ENCODE data around the gene PRPH2. TPM values are rescaled to one million over a fixed set of nuclear protein-coding genes. Genes with fewer than 3 reads are reported as not detected.

The PRPH2 gene, protein sequence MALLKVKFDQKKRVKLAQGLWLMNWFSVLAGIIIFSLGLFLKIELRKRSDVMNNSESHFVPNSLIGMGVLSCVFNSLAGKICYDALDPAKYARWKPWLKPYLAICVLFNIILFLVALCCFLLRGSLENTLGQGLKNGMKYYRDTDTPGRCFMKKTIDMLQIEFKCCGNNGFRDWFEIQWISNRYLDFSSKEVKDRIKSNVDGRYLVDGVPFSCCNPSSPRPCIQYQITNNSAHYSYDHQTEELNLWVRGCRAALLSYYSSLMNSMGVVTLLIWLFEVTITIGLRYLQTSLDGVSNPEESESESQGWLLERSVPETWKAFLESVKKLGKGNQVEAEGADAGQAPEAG
- total RNA-seq (2021; ENCODE audit: unreplicated experiment), result not detected
- polyA plus RNA-seq (2012; ENCODE audit: insufficient read length), result not detected
- Bru-seq, nascent RNA, result percentile 4 among the genes with signal in this experiment
- not detected for BruChase-seq, experiment 1, labeled RNA remaining after a 2-hour chase
- percentile 7 among the genes with signal in this experiment for BruChase-seq, experiment 2, labeled RNA remaining after a 6-hour chase
- long read RNA-seq, result 0 reads

GRCh38 chr6:42722497-42722896, at the start of gene PRPH2:
TSS of gene PRPH2 (minus strand) at chr6:42722597. CDS start at chr6:42722334, 263 bp downstream.
- no TSS peak for BruUV-seq (replicated peaks)
- in situ Hi-C loops (cut with HindIII; ENCODE audit: low pct_unique_long_range_greater_than_20kb, low sequenced_read_pairs), result no loop called here
- ChIA-PET CTCF (no interaction called here), POLR2A (no interaction called here)
- no peaks in the 10 kb centered on the region for H3K27me3 ChIP-seq (ENCODE audit: control insufficient read depth, insufficient read depth, low read length)
- H3K27ac ChIP-seq (ENCODE audit: low read length), result no peak within 1 kb of the TSS
- no peak for ATAC-seq
- no peaks in the 10 kb centered on the region for H3K36me3 ChIP-seq (ENCODE audit: control insufficient read depth, insufficient read depth, low read length)
- H3K4me3 ChIP-seq (ENCODE audit: low read depth in 2 of 2, low read length in 2 of 2), result no peak within 1 kb of the TSS
- intact Hi-C loops (cut with micrococcal nuclease; ENCODE audit: unreplicated experiment), result no loop called here
- TF ChIP-seq SIN3A (IDR thresholded peaks at IDR 0.05; ENCODE audit: borderline replicate concordance, insufficient read depth, low read depth, low read length) (no peak), TCF7L2 (IDR thresholded peaks at IDR 0.05; ENCODE audit: low read depth, low read length) (no peak), POLR2AphosphoS5 (IDR thresholded peaks at IDR 0.05; ENCODE audit: low read depth, low read length) (no peak)
- TF ChIP-seq, protein P1, sequence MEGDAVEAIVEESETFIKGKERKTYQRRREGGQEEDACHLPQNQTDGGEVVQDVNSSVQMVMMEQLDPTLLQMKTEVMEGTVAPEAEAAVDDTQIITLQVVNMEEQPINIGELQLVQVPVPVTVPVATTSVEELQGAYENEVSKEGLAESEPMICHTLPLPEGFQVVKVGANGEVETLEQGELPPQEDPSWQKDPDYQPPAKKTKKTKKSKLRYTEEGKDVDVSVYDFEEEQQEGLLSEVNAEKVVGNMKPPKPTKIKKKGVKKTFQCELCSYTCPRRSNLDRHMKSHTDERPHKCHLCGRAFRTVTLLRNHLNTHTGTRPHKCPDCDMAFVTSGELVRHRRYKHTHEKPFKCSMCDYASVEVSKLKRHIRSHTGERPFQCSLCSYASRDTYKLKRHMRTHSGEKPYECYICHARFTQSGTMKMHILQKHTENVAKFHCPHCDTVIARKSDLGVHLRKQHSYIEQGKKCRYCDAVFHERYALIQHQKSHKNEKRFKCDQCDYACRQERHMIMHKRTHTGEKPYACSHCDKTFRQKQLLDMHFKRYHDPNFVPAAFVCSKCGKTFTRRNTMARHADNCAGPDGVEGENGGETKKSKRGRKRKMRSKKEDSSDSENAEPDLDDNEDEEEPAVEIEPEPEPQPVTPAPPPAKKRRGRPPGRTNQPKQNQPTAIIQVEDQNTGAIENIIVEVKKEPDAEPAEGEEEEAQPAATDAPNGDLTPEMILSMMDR (IDR thresholded peaks at IDR 0.05), result no peak
- TF ChIP-seq, protein P2, sequence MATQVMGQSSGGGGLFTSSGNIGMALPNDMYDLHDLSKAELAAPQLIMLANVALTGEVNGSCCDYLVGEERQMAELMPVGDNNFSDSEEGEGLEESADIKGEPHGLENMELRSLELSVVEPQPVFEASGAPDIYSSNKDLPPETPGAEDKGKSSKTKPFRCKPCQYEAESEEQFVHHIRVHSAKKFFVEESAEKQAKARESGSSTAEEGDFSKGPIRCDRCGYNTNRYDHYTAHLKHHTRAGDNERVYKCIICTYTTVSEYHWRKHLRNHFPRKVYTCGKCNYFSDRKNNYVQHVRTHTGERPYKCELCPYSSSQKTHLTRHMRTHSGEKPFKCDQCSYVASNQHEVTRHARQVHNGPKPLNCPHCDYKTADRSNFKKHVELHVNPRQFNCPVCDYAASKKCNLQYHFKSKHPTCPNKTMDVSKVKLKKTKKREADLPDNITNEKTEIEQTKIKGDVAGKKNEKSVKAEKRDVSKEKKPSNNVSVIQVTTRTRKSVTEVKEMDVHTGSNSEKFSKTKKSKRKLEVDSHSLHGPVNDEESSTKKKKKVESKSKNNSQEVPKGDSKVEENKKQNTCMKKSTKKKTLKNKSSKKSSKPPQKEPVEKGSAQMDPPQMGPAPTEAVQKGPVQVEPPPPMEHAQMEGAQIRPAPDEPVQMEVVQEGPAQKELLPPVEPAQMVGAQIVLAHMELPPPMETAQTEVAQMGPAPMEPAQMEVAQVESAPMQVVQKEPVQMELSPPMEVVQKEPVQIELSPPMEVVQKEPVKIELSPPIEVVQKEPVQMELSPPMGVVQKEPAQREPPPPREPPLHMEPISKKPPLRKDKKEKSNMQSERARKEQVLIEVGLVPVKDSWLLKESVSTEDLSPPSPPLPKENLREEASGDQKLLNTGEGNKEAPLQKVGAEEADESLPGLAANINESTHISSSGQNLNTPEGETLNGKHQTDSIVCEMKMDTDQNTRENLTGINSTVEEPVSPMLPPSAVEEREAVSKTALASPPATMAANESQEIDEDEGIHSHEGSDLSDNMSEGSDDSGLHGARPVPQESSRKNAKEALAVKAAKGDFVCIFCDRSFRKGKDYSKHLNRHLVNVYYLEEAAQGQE (IDR thresholded peaks at IDR 0.05; ENCODE audit: insufficient read depth in 1 of 2, low read depth in 2 of 2, low read length in 1 of 2), result no peak
- DNase-seq (ENCODE audit: low read depth, low spot score), result no peak
- peaks cover 4% of the 10 kb centered on the region for H3K4me1 ChIP-seq (ENCODE audit: control insufficient read depth, insufficient read depth, low read length)
- no peaks in the 10 kb centered on the region for H3K9me3 ChIP-seq (ENCODE audit: control insufficient read depth, insufficient read depth, low read depth, low read length)

DNA sequence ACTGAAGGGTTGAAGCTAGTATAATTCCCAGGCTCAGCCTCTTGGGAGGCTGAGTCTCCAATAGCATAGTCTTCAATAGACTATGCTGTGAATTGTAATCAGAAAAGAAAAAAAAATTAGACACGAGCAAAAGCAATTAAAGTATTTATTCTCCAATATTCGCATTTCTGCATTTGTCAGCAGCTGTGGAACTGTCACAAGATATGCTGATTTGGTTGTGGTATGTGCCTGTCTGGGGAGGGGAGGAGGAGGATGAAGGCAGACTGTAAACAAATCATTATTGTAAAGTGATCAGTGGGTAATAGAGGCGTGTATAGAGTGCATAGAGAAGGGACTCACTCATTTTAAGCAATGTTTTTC, 49.3 kb upstream of the PRPH2 start:
- intact Hi-C loops (cut with micrococcal nuclease; ENCODE audit: unreplicated experiment), result no loop called here

More for the DNA sequence above, 49.3 kb upstream of the PRPH2 start:
- ATAC-seq, result no peak
- Histone ChIP-seq H3K4me3 (ENCODE audit: low read depth in 2 of 2, low read length in 2 of 2) (no peak overlapping the region), H3K9me3 (ENCODE audit: control insufficient read depth, insufficient read depth, low read depth, low read length) (no peaks in the 10 kb centered on the region), H3K4me1 (ENCODE audit: control insufficient read depth, insufficient read depth, low read length) (peaks cover 3% of the 10 kb centered on the region; the same call in 1 of the 2 replicates), H3K27ac (ENCODE audit: low read length) (no peak overlapping the region), H3K27me3 (ENCODE audit: control insufficient read depth, insufficient read depth, low read length) (no peaks in the 10 kb centered on the region), H3K36me3 (ENCODE audit: control insufficient read depth, insufficient read depth, low read length) (no peaks in the 10 kb centered on the region)
- ChIA-PET POLR2A (no interaction called here), CTCF (no interaction called here)
- no peak for TF ChIP-seq POLR2AphosphoS5 (IDR thresholded peaks at IDR 0.05; ENCODE audit: low read depth, low read length)
- no peak for TF ChIP-seq SIN3A (IDR thresholded peaks at IDR 0.05; ENCODE audit: borderline replicate concordance, insufficient read depth, low read depth, low read length)
- TF ChIP-seq, protein P1 (IDR thresholded peaks at IDR 0.05), result no peak
- TF ChIP-seq TCF7L2 (IDR thresholded peaks at IDR 0.05; ENCODE audit: low read depth, low read length), result no peak
- TF ChIP-seq, protein P2 (IDR thresholded peaks at IDR 0.05; ENCODE audit: insufficient read depth in 1 of 2, low read depth in 2 of 2, low read length in 1 of 2), result no peak
- DNase-seq (ENCODE audit: low read depth, low spot score), result no peak
- in situ Hi-C loops (cut with HindIII; ENCODE audit: low pct_unique_long_range_greater_than_20kb, low sequenced_read_pairs), result no loop called here
- BruUV-seq (replicated peaks), result no TSS peak

Measured in Panc1 (cell line).